ENCODE measurements around the gene RPS6KA4.

Gene RPS6KA4

GRCh38 chr11:64352099-64352994, 6.6 kb upstream of the RPS6KA4 start:
- no peak overlapping the region for H3K27ac ChIP-seq
- no peak for TF ChIP-seq CTCF (IDR thresholded peaks at IDR 0.05)
- no peak for TF ChIP-seq ZFX (IDR thresholded peaks at IDR 0.05; ENCODE audit: borderline replicate concordance)

GRCh38 chr11:64352995-64353714, 5.8 kb upstream of the RPS6KA4 start:
- TF ChIP-seq CTCF (IDR thresholded peaks at IDR 0.05) (no peak), ZFX (IDR thresholded peaks at IDR 0.05; ENCODE audit: borderline replicate concordance) (no peak)
- H3K27ac ChIP-seq = no peak overlapping the region

DNA sequence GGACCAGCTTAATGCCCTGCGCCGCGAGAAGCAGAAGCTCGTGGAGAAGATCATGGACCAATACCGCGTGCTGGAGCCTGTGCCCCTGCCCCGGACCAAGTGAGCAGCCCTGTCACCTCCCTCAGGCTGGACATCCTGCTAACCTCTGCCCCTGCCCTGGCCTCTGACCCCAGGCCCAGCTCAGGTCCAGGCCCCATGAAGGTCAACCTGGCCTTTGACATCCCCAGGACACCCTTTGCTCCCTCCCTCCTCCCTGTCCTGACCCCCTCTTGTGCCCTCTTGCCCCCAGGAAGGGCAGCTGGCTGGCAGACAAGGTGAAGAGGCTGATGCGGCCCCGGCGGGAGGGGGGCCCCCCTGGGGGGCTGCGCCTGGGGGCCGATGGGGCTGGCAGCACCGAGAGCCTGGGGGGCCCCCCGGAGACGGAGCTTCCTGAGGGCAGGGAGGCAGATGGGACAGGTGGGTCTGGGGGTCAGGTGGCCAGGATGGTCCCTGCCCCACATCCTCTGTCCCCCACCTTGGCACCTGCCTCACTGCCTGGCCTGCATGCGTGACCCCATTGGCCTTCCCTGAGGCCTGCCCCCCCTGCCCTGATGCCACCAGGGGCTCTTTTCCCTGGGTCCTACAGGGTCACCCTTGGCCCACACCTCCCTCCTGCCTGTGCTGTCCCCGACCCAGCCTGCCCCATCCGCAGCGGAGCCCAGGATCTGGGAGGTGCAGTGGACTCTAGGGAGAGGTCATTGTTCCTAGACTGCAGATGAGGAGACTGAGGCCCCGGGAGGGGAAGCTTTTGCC, 5.1 kb upstream of the RPS6KA4 start:
- no peak overlapping the region for H3K27ac ChIP-seq
- no peak for TF ChIP-seq CTCF (IDR thresholded peaks at IDR 0.05)
- no peak for TF ChIP-seq ZFX (IDR thresholded peaks at IDR 0.05; ENCODE audit: borderline replicate concordance)

DNA sequence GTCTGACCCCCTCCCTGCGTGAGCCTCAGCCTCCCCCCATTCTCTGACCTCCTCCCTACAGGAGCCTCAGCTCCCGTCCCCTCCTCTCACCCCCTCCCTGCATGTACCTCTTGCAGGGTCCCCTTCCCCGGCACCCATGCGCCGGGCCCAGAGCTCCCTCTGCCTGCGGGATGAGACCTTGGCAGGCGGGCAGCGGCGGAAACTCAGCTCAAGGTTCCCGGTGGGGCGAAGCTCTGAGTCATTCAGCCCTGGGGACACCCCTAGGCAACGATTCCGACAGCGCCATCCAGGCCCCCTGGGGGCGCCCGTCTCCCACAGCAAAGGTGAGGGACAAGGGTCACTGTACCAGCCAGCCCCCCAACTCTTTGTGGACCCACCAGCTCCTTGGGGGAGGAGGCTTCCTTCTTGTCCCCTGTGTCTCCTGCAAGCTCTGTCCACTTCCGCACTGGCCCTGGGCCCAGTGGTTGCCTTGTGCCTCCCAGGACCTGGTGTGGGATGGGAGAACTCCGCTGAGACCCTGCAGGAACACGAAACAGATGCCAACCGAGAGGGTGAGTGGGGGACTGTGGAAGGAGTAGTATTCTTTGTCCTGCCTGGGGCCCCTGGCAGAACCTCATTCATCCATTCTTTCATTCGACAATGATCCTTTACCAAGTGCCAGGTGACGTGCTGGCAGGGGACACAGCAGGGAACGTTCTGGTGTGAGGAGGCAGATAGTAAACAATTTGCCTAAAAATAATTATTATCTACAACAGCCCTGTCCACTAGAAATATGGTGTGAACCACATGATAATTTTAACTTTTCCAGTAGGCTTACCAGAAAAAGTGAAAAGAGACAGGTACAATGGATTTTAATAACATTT, 3.7 kb upstream of the RPS6KA4 start:
- H3K27ac ChIP-seq = peak overlapping the region; percentile 17; the same call in 1 of the 2 replicates
- TF ChIP-seq CTCF (IDR thresholded peaks at IDR 0.05) (peak; percentile 83), ZFX (IDR thresholded peaks at IDR 0.05; ENCODE audit: borderline replicate concordance) (no peak)

DNA sequence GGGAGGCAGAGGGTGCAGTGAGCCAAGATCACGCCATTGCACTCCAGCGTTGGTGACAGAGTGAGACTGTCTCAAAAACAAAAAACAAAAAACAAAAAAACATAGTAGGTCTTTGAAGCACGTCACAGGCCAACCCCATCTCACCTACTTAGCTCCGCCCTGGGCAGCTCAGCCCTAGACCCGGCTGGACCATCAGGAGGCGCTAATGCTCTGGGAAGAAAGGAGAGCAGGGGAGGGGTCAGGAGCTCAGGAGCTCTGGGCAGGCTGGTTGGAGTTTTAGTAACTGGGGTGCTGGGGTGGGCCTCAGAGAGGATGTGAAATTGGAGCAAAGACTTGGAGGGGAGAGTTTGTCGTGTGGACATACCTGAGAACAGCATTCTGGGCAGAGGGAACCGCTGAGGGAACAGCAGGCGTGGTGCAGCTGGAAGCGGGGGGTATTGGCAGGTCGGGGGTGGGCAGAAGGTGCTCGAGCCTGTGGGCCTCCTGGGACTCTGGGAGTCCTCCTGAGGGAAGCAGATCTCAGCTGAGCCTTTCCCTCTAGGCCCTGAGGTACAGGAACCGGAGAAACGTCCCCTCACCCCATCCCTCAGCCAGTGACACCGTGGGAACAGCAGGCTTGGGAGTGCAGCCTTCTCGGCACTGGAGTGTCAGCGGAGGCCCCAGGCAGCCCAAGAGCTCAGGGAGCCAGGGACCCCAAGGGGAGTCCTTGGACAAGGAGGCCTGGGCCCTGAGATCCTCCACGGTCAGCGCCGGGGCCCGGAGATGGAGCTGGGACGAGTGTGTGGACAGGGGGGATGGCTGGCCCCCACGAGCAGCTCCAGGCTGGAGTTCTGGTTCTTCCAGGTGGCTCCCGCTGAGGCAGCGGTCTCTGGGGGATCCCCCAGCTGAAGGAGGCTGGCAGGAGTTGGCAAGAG, 2.2 kb upstream of the RPS6KA4 start:
- 0 out of 2 replicates have a peak overlapping the region, but pooled peaks have one; percentile 17 for H3K27ac ChIP-seq

More for the DNA sequence above, 2.2 kb upstream of the RPS6KA4 start:
- TF ChIP-seq CTCF (IDR thresholded peaks at IDR 0.05) = peak; percentile 88
- TF ChIP-seq ZFX (IDR thresholded peaks at IDR 0.05; ENCODE audit: borderline replicate concordance) = no peak

Measured in 22Rv1 (cell line).